ENCODE data around the gene ZNF747. TPM values are rescaled to one million over a fixed set of nuclear protein-coding genes. Genes with fewer than 3 reads are reported as not detected.
A peak's percentile ranks its signal among the peaks of the same experiment; 100 is the strongest.
"Not testable (repeated sequence)": the region's sequence is repeated elsewhere in the genome, so short reads cannot be mapped to it uniquely, and the experiment has no call there.

The ZNF747 gene
- total RNA-seq, 1 donor from 2014 or later, result 5.1 TPM

GRCh38 chr16:30526137-30526822 lies 8.4 kb downstream of the ZNF747 start, which contains the start of gene ZNF768:
Gene ZNF768 (minus strand): TSS chr16:30526566. CDS start chr16:30526413, 153 bp downstream.
- no peak for DNase-seq (ENCODE audit: low read depth)
- H3K4me3 ChIP-seq (ENCODE audit: low read depth, low read length), result peak within 1 kb of the TSS; percentile 84
- no peak for TF ChIP-seq CTCF (conservative IDR thresholded peaks at IDR 0.05; ENCODE audit: low read depth, low read length)

- no peak for TF ChIP-seq CTCF (conservative IDR thresholded peaks at IDR 0.05; ENCODE audit: low read depth, low read length)
- H3K4me3 ChIP-seq (ENCODE audit: low read depth, low read length), result peak overlapping the region; percentile 84
- no peak for DNase-seq (ENCODE audit: low read depth)
These were observed 8.9 kb downstream of the ZNF747 start for GRCh38 chr16:30525844-30526136.

GRCh38 chr16:30524575-30525568 lies 9.8 kb downstream of the ZNF747 start:
- H3K4me3 ChIP-seq (ENCODE audit: low read depth, low read length), result no peak overlapping the region
- DNase-seq (ENCODE audit: low read depth), result no peak
- no peak for TF ChIP-seq CTCF (conservative IDR thresholded peaks at IDR 0.05; ENCODE audit: low read depth, low read length)

- H3K4me3 ChIP-seq (ENCODE audit: low read depth, low read length), result no peak overlapping the region
- no peak for TF ChIP-seq CTCF (conservative IDR thresholded peaks at IDR 0.05; ENCODE audit: low read depth, low read length)
- no peak for DNase-seq (ENCODE audit: low read depth)
These were observed 10.7 kb downstream of the ZNF747 start for GRCh38 chr16:30523768-30524574.

GRCh38 chr16:30522702-30523463 lies 11.8 kb downstream of the ZNF747 start:
- H3K4me3 ChIP-seq (ENCODE audit: low read depth, low read length); DNase-seq (ENCODE audit: low read depth): not testable (repeated sequence)

GRCh38 chr16:30521873-30522641 lies 12.6 kb downstream of the ZNF747 start:
- H3K4me3 ChIP-seq (ENCODE audit: low read depth, low read length), result no peak overlapping the region
- peak; percentile 19 for TF ChIP-seq CTCF (conservative IDR thresholded peaks at IDR 0.05; ENCODE audit: low read depth, low read length)
- peak; percentile 88 for DNase-seq (ENCODE audit: low read depth)

All from epithelial cell of proximal tubule (primary cell).